DND-41 (cell line): ENCODE measurements around the gene SMARCB1.

Source experiments
- ATAC-seq: fragments of 200-7000 bp; cut with Tn5 transposase; 3 replicates; pipeline ENCODE4 v1.9.1; 2021; ENCODE audit warnings: low read depth; ENCODE audit not compliant: insufficient read depth
- DNase-seq: peaks from one replicate; pipeline ENCODE4 v3.0.0-alpha.2; 2020
- H2AFZ ChIP-seq: 2 replicates; pipeline ENCODE4 v1.6.0; 2012; ENCODE audit warnings: low read depth, low read length
- H3K27ac ChIP-seq: 2 replicates; pipeline ENCODE4 v1.5.1; 2012; ENCODE audit warnings: low read length, inconsistent platforms
- H3K27me3 ChIP-seq: fragments of 200-600 bp; sonication (generic); 2 replicates; pipeline ENCODE4 v1.6.0; 2012; ENCODE audit warnings: low read length, mild to moderate bottlenecking, inconsistent platforms; ENCODE audit not compliant: insufficient read depth, poor library complexity
- H3K36me3 ChIP-seq: 2 replicates; pipeline ENCODE4 v1.5.1; 2012; ENCODE audit warnings: low read length, inconsistent platforms; ENCODE audit not compliant: insufficient read depth
- H3K4me1 ChIP-seq: 2 replicates; pipeline ENCODE4 v1.5.1; 2012; ENCODE audit warnings: mild to moderate bottlenecking, low read length; ENCODE audit not compliant: insufficient read depth
- H3K4me2 ChIP-seq: 2 replicates; pipeline ENCODE4 v1.6.0; 2012; ENCODE audit warnings: mild to moderate bottlenecking, moderate library complexity, low read length, inconsistent platforms; ENCODE audit not compliant: insufficient read depth
- H3K4me3 ChIP-seq, 2 experiments: fragments of 200-600 bp in 1 of 2; shearing (Covaris generic) in 1 of 2; 2 replicates each; pipeline ENCODE4 v1.5.1; 2012 to 2016; ENCODE audit warnings: inconsistent platforms in 2 of 2, low read length in 2 of 2, mild to moderate bottlenecking in 2 of 2, low read depth in 1 of 2, moderate library complexity in 1 of 2
- H3K79me2 ChIP-seq: 2 replicates; pipeline ENCODE4 v1.6.0; 2012; ENCODE audit warnings: low read length, inconsistent platforms; ENCODE audit not compliant: insufficient read depth
- H3K9ac ChIP-seq: 2 replicates; pipeline ENCODE4 v1.6.0; 2012; ENCODE audit warnings: low read depth, mild to moderate bottlenecking, inconsistent platforms, low read length, moderate library complexity
- H3K9me3 ChIP-seq: 2 replicates; pipeline ENCODE4 v1.5.1; 2012; ENCODE audit warnings: low read length, moderate library complexity, mild to moderate bottlenecking, inconsistent platforms; ENCODE audit not compliant: insufficient read depth, severe bottlenecking
- H4K20me1 ChIP-seq: 2 replicates; pipeline ENCODE4 v1.6.0; 2012; ENCODE audit warnings: low read length; ENCODE audit not compliant: insufficient read depth
- EZH2 ChIP-seq: IDR thresholded peaks from 3 replicates; pipeline ENCODE4 v1.6.1; 2012; ENCODE audit warnings: borderline replicate concordance, low read depth, mild to moderate bottlenecking, moderate library complexity, low read length, inconsistent platforms; ENCODE audit not compliant: severe bottlenecking
- TF ChIP-seq, protein P1 (sequence below): IDR thresholded peaks from 2 replicates; pipeline ENCODE4 v1.5.1; 2012; ENCODE audit warnings: borderline replicate concordance, low read length, moderate library complexity, mild to moderate bottlenecking; ENCODE audit not compliant: poor library complexity, severe bottlenecking; ENCODE audit errors: extremely low read depth

Gene SMARCB1

DNA sequence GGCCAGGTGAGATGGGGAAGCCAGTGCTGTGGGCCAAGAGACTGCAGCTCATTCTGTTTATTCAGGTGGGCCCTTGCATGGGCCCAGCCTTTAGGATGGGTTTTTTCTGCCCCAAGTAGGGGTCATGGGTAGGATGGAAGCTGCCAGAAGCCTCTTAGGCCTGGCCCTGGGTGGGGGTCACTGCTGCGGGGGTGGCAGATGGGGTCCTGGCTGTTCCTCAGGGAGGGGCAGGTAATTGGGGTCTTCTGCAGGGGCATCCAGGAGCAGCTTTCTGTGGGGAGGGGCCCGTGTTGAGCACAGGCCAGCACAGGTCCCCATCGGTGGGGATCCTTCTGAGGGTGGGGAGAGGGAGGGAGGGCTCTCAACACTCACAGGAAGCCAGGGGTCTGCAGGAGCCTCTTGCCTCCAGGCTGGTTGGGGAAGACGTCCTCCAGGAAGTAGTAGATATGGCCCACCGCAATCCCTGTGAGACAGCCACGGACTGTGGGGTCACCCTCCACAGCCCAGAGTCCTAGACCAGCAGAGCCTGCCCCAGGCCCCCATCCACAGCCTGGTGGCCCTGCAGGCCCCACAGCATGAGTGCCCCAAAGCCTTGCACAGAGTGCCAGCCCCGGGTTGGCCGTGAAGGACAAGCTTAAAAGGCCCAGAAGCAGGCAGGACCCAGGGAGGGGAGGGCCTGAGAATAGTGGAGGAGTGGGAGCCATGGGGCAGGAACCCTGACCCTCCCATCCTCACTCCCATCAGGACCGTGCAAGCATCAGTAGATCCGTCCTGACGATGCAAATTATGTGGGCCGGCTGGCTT lies 50.1 kb downstream of the SMARCB1 start:
- no peak overlapping the region; the same call in 1 of the 2 replicates for H3K27ac ChIP-seq
- no peaks in the 10 kb centered on the region for H3K27me3 ChIP-seq
- H3K4me3 ChIP-seq, result no peak overlapping the region
- H3K9ac ChIP-seq, result no peak overlapping the region
- peaks cover 20% of the 10 kb centered on the region for H3K4me1 ChIP-seq
- ATAC-seq, result no peak
- H2AFZ ChIP-seq, result no peak overlapping the region
- no peak overlapping the region for H3K4me2 ChIP-seq
- peaks cover 55% of the 10 kb centered on the region for H3K36me3 ChIP-seq
- H4K20me1 ChIP-seq, result peaks cover 27% of the 10 kb centered on the region
- DNase-seq, result no peak
- peaks cover 8% of the 10 kb centered on the region for H3K79me2 ChIP-seq
- H3K9me3 ChIP-seq, result no peaks in the 10 kb centered on the region
- TF ChIP-seq, protein P1, sequence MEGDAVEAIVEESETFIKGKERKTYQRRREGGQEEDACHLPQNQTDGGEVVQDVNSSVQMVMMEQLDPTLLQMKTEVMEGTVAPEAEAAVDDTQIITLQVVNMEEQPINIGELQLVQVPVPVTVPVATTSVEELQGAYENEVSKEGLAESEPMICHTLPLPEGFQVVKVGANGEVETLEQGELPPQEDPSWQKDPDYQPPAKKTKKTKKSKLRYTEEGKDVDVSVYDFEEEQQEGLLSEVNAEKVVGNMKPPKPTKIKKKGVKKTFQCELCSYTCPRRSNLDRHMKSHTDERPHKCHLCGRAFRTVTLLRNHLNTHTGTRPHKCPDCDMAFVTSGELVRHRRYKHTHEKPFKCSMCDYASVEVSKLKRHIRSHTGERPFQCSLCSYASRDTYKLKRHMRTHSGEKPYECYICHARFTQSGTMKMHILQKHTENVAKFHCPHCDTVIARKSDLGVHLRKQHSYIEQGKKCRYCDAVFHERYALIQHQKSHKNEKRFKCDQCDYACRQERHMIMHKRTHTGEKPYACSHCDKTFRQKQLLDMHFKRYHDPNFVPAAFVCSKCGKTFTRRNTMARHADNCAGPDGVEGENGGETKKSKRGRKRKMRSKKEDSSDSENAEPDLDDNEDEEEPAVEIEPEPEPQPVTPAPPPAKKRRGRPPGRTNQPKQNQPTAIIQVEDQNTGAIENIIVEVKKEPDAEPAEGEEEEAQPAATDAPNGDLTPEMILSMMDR, result no peak
- no peak for TF ChIP-seq EZH2

DNA sequence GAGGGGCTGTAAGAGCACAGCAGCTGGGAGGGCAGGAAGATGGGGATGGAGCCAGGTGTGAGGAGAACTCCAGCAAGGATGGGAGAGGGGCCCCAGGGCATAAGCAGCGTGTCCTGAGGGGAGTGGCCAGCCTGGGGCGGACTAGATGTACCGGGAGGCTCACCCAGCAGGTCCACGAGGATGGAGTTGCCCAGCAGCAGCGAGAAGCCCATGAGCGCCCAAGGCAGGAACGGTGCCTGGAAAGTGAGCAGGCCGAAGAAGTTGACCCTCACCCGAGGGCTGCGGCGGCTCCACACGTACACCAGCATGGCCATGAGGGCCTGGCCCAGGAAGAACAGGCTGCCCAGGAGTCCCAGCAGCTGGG lies 50.7 kb downstream of the SMARCB1 start:
- no peaks in the 10 kb centered on the region for H3K27me3 ChIP-seq
- H3K36me3 ChIP-seq, result peaks cover 49% of the 10 kb centered on the region
- H3K27ac ChIP-seq, result no peak overlapping the region; the same call in 1 of the 2 replicates
- H4K20me1 ChIP-seq, result peaks cover 21% of the 10 kb centered on the region
- H3K4me2 ChIP-seq, result peak overlapping the region; percentile 79; the same call in 1 of the 2 replicates
- ATAC-seq (no peak), DNase-seq (no peak)
- TF ChIP-seq EZH2, result no peak
- TF ChIP-seq, protein P1, result no peak
- peaks cover 20% of the 10 kb centered on the region for H3K4me1 ChIP-seq
- H3K9me3 ChIP-seq, result no peaks in the 10 kb centered on the region
- no peak overlapping the region for H3K9ac ChIP-seq
- H2AFZ ChIP-seq, result no peak overlapping the region
- 0 out of 2 replicates have a peak, but pooled peaks cover 2% of the 10 kb centered on the region for H3K79me2 ChIP-seq
- no peak overlapping the region for H3K4me3 ChIP-seq

DNA sequence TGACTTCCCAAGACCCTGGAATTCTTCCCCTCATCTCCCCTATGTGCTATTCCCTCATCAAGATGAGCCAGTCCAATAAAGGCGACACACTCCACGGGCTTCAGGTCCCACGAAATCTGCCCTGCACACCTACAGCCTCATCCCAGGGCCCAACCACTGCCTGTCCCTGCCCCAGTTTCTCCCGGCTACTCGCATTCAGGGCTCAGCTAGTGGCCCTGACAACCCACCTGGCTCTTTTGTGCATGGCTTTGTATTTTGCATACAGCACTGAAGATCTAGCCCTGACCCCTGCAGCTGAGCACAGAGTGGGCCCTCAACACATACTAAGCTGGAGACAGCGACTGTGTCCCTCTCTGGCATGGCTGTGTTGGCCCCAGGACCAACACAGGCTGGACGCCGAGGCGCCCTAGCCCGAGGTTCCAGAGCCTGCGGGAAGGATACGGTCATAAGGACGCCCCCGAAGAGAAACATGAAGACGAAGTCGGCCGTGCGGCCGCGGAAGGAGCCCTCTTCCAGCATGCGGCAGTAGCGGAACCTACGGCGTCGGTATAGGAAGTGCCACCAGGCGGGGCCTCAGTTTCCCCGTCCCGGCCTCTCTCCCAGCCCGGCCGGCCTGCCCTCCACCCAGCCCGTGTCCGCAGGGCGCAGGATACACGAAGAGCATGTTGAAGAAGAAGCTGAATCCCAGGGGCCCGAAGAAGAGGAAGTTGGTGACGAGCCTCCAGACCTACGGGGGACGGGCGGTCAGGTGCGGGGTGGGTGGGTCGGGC lies 51.3 kb downstream of the SMARCB1 start:
- peak overlapping the region; percentile 79 for H3K4me2 ChIP-seq
- no peak for TF ChIP-seq EZH2
- TF ChIP-seq, protein P1, result no peak
- ATAC-seq (no peak), DNase-seq (no peak)
- no peaks in the 10 kb centered on the region for H3K27me3 ChIP-seq
- peaks cover 20% of the 10 kb centered on the region for H3K4me1 ChIP-seq
- H3K27ac ChIP-seq, result no peak overlapping the region
- H3K4me3 ChIP-seq, result peak overlapping the region in 1 of 2 experiments; percentile 63; a peak in 2 of 4 replicates
- peaks cover 43% of the 10 kb centered on the region for H3K36me3 ChIP-seq
- H3K9ac ChIP-seq, result peak overlapping the region; percentile 34; the same call in 1 of the 2 replicates
- H3K9me3 ChIP-seq, result no peaks in the 10 kb centered on the region
- H4K20me1 ChIP-seq, result peaks cover 15% of the 10 kb centered on the region
- H2AFZ ChIP-seq, result no peak overlapping the region
- no peaks in the 10 kb centered on the region for H3K79me2 ChIP-seq
